Endothelial cell of umbilical vein (primary cell): ENCODE data around the gene CHD9NB.

Experiments
- EZH2 ChIP-seq: IDR thresholded peaks from 2 replicates; pipeline ENCODE4 v1.6.1; 2012; ENCODE audit warnings: borderline replicate concordance, low read depth, mild to moderate bottlenecking, moderate library complexity, low read length, inconsistent platforms; ENCODE audit not compliant: severe bottlenecking
- GATA2 ChIP-seq: IDR thresholded peaks from 2 replicates; pipeline ENCODE4 v1.7.0; 2011; ENCODE audit warnings: low read depth, mild to moderate bottlenecking, moderate library complexity, mixed read lengths, low read length; ENCODE audit not compliant: insufficient read length, insufficient read depth
- JUN ChIP-seq: IDR thresholded peaks from 2 replicates; pipeline ENCODE4 v1.6.1; 2011; ENCODE audit warnings: borderline replicate concordance, low read depth; ENCODE audit not compliant: insufficient read length, insufficient read depth
- POLR2A ChIP-seq: IDR thresholded peaks from 2 replicates; pipeline ENCODE4 v1.6.1; 2012; ENCODE audit warnings: low read depth, mild to moderate bottlenecking, control low read depth, low read length
- POLR2AphosphoS5 ChIP-seq: IDR thresholded peaks from 2 replicates; pipeline ENCODE4 v1.6.1; 2012; ENCODE audit warnings: low read depth, mild to moderate bottlenecking, control low read depth, low read length, moderate library complexity; ENCODE audit not compliant: insufficient read depth
- TF ChIP-seq, protein P1 (sequence below), 2 donors: IDR thresholded peaks; 1 replicate in 1 of 2; 2 replicates in 1 of 2; pipeline ENCODE4 v1.5.1; 2011; ENCODE audit warnings: low read length in 2 of 2, mild to moderate bottlenecking in 2 of 2, moderate library complexity in 2 of 2, control low read depth in 1 of 2, inconsistent platforms in 1 of 2, low read depth in 1 of 2; ENCODE audit not compliant: insufficient read depth in 1 of 2; ENCODE audit errors: extremely low read depth in 1 of 2
- TF ChIP-seq, protein P2 (sequence below): IDR thresholded peaks from 2 replicates; pipeline ENCODE4 v1.6.1; 2011; ENCODE audit not compliant: insufficient read depth, insufficient read length

DNA sequence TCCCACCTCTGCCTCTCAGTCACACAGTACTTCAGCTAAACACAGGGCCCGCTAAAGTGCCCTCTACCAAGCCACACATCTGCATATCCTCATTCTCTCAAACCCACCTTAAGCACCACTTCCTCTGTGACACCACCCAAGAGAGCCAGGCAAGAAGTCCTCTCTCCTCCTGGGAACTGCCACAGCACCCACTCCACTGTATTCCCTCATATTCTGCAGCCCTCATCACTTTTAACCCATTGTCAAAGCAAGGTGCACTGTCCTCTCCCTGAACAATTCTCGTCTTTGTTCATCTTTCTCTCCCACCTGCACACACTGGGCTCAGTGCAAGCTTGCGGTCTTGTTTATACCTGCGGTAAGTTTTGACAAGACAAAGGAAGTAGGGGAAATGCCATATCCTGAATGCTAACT, 15.7 kb upstream of the CHD9NB start:
- TF ChIP-seq, protein P1, sequence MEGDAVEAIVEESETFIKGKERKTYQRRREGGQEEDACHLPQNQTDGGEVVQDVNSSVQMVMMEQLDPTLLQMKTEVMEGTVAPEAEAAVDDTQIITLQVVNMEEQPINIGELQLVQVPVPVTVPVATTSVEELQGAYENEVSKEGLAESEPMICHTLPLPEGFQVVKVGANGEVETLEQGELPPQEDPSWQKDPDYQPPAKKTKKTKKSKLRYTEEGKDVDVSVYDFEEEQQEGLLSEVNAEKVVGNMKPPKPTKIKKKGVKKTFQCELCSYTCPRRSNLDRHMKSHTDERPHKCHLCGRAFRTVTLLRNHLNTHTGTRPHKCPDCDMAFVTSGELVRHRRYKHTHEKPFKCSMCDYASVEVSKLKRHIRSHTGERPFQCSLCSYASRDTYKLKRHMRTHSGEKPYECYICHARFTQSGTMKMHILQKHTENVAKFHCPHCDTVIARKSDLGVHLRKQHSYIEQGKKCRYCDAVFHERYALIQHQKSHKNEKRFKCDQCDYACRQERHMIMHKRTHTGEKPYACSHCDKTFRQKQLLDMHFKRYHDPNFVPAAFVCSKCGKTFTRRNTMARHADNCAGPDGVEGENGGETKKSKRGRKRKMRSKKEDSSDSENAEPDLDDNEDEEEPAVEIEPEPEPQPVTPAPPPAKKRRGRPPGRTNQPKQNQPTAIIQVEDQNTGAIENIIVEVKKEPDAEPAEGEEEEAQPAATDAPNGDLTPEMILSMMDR (IDR thresholded peaks at IDR 0.05; ENCODE audit: extremely low read depth in 1 of 2, insufficient read depth in 1 of 2, low read depth in 1 of 2, low read length in 2 of 2) = no peak
- TF ChIP-seq EZH2 (no peak), POLR2A (no peak), POLR2AphosphoS5 (no peak), JUN (no peak), GATA2 (no peak)
- TF ChIP-seq, protein P2, sequence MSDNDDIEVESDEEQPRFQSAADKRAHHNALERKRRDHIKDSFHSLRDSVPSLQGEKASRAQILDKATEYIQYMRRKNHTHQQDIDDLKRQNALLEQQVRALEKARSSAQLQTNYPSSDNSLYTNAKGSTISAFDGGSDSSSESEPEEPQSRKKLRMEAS = no peak
